GM06990 (cell line): ENCODE measurements around the gene GPR68.
"Not testable (repeated sequence)": the region's sequence is repeated elsewhere in the genome, so short reads cannot be mapped to it uniquely, and the experiment has no call there.

ENCODE experiments used
- DNase-seq: peaks from one replicate; pipeline ENCODE4 v3.0.0-alpha.2; 2011; ENCODE audit not compliant: insufficient read length; ENCODE audit errors: extremely low read depth
- H3K27me3 ChIP-seq: replicated peaks from 2 replicates; pipeline ENCODE4 v1.6.0; 2011; ENCODE audit warnings: low read length; ENCODE audit not compliant: control insufficient read depth, insufficient read depth
- H3K36me3 ChIP-seq: 2 replicates; pipeline ENCODE4 v1.5.1; 2011; ENCODE audit warnings: low read length; ENCODE audit not compliant: control insufficient read depth, insufficient read depth
- H3K4me3 ChIP-seq: replicated peaks from 2 replicates; pipeline ENCODE4 v1.5.1; 2011; ENCODE audit warnings: low read depth, mild to moderate bottlenecking, control low read depth, low read length
- TF ChIP-seq, protein P1 (sequence below): IDR thresholded peaks from 2 replicates; pipeline ENCODE4 v1.5.1; 2011; ENCODE audit warnings: low read length, control low read depth, mild to moderate bottlenecking, inconsistent platforms; ENCODE audit not compliant: insufficient read depth, poor library complexity, severe bottlenecking

The GPR68 gene

DNA sequence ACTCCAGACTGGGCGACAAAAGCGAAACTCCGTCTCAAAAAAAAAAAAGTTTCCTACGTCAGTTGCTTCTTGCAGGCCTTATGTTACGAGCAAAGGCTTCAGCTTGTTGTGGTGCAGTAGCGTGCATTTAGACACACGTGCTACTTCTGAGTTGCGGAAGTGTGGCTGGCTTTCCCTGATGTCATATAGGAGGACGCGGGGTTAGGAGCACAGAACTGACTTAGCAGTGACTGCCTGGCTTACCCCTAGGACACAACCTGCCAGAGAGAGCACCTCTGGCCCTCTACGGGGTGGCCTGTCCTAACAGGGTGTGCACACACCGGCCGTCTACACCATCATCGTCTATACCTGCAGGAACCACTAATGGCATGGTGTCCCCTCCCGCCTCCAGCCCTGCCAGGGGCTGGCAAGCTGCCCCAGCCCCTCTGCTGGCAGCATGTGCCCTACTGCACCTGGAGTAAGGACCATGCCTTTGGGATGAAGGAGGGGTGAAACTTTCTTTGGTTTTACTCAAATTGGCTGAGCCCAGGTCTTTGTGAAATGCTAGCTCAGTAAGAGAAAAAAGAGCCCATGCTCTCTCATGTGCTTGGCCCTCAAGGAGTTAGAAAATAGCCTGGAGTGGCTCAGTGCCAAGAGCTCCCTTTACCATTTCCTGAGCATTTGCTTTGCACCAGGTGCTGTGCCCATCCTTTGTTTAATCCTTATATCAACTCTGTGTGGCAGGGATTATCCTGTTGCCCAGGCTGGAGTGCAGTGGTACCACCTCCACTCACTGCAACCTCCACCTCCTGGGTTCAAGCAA is 1.7 kb upstream of the GPR68 start:
- DNase-seq, result no peak
- TF ChIP-seq, protein P1, sequence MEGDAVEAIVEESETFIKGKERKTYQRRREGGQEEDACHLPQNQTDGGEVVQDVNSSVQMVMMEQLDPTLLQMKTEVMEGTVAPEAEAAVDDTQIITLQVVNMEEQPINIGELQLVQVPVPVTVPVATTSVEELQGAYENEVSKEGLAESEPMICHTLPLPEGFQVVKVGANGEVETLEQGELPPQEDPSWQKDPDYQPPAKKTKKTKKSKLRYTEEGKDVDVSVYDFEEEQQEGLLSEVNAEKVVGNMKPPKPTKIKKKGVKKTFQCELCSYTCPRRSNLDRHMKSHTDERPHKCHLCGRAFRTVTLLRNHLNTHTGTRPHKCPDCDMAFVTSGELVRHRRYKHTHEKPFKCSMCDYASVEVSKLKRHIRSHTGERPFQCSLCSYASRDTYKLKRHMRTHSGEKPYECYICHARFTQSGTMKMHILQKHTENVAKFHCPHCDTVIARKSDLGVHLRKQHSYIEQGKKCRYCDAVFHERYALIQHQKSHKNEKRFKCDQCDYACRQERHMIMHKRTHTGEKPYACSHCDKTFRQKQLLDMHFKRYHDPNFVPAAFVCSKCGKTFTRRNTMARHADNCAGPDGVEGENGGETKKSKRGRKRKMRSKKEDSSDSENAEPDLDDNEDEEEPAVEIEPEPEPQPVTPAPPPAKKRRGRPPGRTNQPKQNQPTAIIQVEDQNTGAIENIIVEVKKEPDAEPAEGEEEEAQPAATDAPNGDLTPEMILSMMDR, result no peak
- Histone ChIP-seq H3K27me3 (no peaks in the 10 kb centered on the region), H3K4me3 (no peak overlapping the region), H3K36me3 (no peaks in the 10 kb centered on the region)

- H3K36me3 ChIP-seq, DNase-seq, H3K27me3 ChIP-seq, H3K4me3 ChIP-seq: not testable (repeated sequence)
These were observed 1.1 kb upstream of the GPR68 start for GRCh38 chr14:91245616-91246015.

DNA sequence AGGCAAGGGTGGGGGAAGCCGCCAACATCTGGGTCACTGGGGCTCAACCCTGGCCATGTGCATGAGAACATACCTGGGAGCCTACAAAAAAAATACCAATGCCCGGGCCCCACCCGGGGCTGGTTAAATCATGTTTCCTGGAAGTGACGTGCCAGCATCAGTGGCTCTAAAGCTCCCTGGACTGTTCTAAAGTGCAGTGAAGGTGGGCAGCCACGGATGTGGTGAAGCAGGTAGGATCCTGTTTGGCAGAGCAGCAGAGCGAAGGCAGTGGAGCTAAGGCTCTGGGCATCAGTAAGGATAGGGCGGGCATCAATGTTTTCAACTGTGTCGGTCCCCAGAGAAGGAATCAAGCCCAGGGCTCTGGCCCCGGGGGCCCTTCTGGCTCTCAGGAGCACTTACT is 525 bp upstream of the GPR68 start:
- H3K36me3 ChIP-seq, result no peaks in the 10 kb centered on the region
- DNase-seq, result no peak
- no peak overlapping the region for H3K4me3 ChIP-seq
- H3K27me3 ChIP-seq, result no peaks in the 10 kb centered on the region
- TF ChIP-seq, protein P1, result no peak

- TF ChIP-seq, protein P1, result no peak
- H3K4me3 ChIP-seq, result peak overlapping the region; percentile 4
- no peak for DNase-seq
- no peaks in the 10 kb centered on the region for H3K36me3 ChIP-seq
- no peaks in the 10 kb centered on the region for H3K27me3 ChIP-seq
These were observed 1.4 kb downstream of the GPR68 start for GRCh38 chr14:91243074-91243471.

DNA sequence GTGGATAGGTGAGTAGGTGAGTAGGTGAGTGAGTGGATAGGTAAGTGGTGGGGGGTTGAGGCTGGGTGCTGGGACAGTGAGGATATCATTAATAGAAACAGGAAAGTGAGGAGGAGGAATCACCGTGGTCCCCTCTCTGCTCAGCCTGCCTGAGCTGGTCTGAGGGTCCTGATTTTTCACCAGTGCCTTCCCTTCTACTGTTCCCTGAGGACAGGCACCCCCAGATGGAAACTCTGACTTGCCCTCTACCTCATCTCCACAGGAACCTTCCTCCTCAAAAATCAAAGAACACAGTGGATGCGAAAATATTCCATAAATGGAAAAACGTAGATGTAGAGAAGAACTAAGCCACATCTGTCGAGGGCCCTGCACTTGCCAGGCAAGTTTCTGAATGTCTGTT is 1.9 kb downstream of the GPR68 start:
- H3K4me3 ChIP-seq, result peak overlapping the region; percentile 33
- TF ChIP-seq, protein P1, result no peak
- no peaks in the 10 kb centered on the region for H3K36me3 ChIP-seq
- no peak for DNase-seq
- no peaks in the 10 kb centered on the region for H3K27me3 ChIP-seq

- TF ChIP-seq, protein P1, result no peak
- no peaks in the 10 kb centered on the region for H3K27me3 ChIP-seq
- H3K36me3 ChIP-seq, result no peaks in the 10 kb centered on the region
- H3K4me3 ChIP-seq, result peak overlapping the region; percentile 57
- DNase-seq, result peak; percentile 43
These were observed 2.6 kb downstream of the GPR68 start for GRCh38 chr14:91241863-91242262.
